Fibroblast of the conjunctiva (primary cell): ENCODE measurements around the gene CDC37L1.

Source experiments
- DNase-seq: peaks from one replicate; pipeline ENCODE4 v3.0.0-alpha.2; 2010; ENCODE audit warnings: low read depth

The CDC37L1 gene

GRCh38 chr9:4714266-4715016, 35.1 kb downstream of the CDC37L1 start:
- DNase-seq: no peak

- no peak for DNase-seq
Measured at GRCh38 chr9:4716163-4716562, 36.8 kb downstream of the CDC37L1 start.

- DNase-seq: no peak
Measured at GRCh38 chr9:4717815-4718214, 38.4 kb downstream of the CDC37L1 start.

GRCh38 chr9:4718911-4719310, 39.5 kb downstream of the CDC37L1 start:
- no peak for DNase-seq

GRCh38 chr9:4721736-4722135, 42.4 kb downstream of the CDC37L1 start:
- no peak for DNase-seq

- DNase-seq: no peak
Measured at GRCh38 chr9:4725706-4726442, 46.5 kb downstream of the CDC37L1 start.

- DNase-seq: no peak
Measured at GRCh38 chr9:4727593-4727992, 48.2 kb downstream of the CDC37L1 start.

- no peak for DNase-seq
Measured at GRCh38 chr9:4732890-4733289, 53.5 kb downstream of the CDC37L1 start.

- DNase-seq: no peak
Measured at GRCh38 chr9:4734150-4734549, 54.8 kb downstream of the CDC37L1 start.

GRCh38 chr9:4738866-4739586, 59.7 kb downstream of the CDC37L1 start:
- DNase-seq: no peak

- no peak for DNase-seq
Measured at GRCh38 chr9:4739587-4740387, 60.4 kb downstream of the CDC37L1 start.

GRCh38 chr9:4740388-4740637, 60.9 kb downstream of the CDC37L1 start:
- no peak for DNase-seq

GRCh38 chr9:4740638-4741364, 61.4 kb downstream of the CDC37L1 start, which contains the start of gene AK3:
AK3 (minus strand) TSS chr9:4741202; CDS start chr9:4741087, 115 bp downstream.
- peak; percentile 71 for DNase-seq

- DNase-seq: no peak
Measured at GRCh38 chr9:4741365-4742089, 62.2 kb downstream of the CDC37L1 start.

GRCh38 chr9:4742246-4742645, 62.9 kb downstream of the CDC37L1 start:
- no peak for DNase-seq

- no peak for DNase-seq
Measured at GRCh38 chr9:4743131-4743875, 63.9 kb downstream of the CDC37L1 start.

- no peak for DNase-seq
Measured at GRCh38 chr9:4746278-4747030, 67.1 kb downstream of the CDC37L1 start.

- no peak for DNase-seq
Measured at GRCh38 chr9:4748612-4749011, 69.2 kb downstream of the CDC37L1 start.

- DNase-seq: peak; percentile 29
Measured at GRCh38 chr9:4750023-4750673, 70.8 kb downstream of the CDC37L1 start.
